Colonic mucosa (tissue), 4 donors: ENCODE measurements around the gene SFSWAP. TPM values are rescaled to one million over a fixed set of nuclear protein-coding genes. Genes with fewer than 3 reads are reported as not detected.

Experiments used
- DNase-seq: peaks from one replicate; pipeline ENCODE4 v3.0.0-alpha.2; 2020
- H3K27ac ChIP-seq: fragments of 200-600 bp; one replicate; pipeline ENCODE4 v1.8.0; 2021
- H3K27me3 ChIP-seq: fragments of 200-600 bp; one replicate; pipeline ENCODE4 v1.8.0; 2021
- H3K36me3 ChIP-seq: fragments of 200-600 bp; one replicate; pipeline ENCODE4 v1.8.0; 2021
- H3K4me1 ChIP-seq: fragments of 200-600 bp; one replicate; pipeline ENCODE4 v1.8.0; 2021; ENCODE audit warnings: mild to moderate bottlenecking
- H3K4me3 ChIP-seq: fragments of 200-600 bp; one replicate; pipeline ENCODE4 v1.8.0; 2021
- H3K9ac ChIP-seq, 2 donors: one replicate each; pipeline ENCODE4 v1.7.0; 2013; ENCODE audit warnings: control low read depth in 2 of 2, low read depth in 2 of 2, low read length in 2 of 2
- H3K9me3 ChIP-seq: fragments of 200-600 bp; one replicate; pipeline ENCODE4 v1.8.0; 2021
- intact Hi-C: fragments of 100-400 bp; cut with DNase I; formaldehyde crosslinking; loops from one replicate; pipeline ENCODE4 v1.14.1; 2022
- total RNA-seq, 2 donors: library from RNA; stranded (reverse); fragmentation: NEBNext Ultra II Directional in 1 of 2; extraction: Animal tissue kit (Norgen Biotek cat#: 25700) in 1 of 2; gene quantifications; one replicate each; pipeline ENCODE4 v1.2.1, GENCODE V29; 2021
- TF ChIP-seq, protein P1 (sequence below): fragments of 200-600 bp; IDR thresholded peaks from one replicate; pipeline ENCODE4 v1.8.0; 2022; ENCODE audit warnings: antibody characterized with exemption, mild to moderate bottlenecking
- donor health status: healthy.
- donor health status: DM: no; HTN: no; CAD: no.
- donor health status: DM: no; HTN: no; CAD: no.

SFSWAP gene
- total RNA-seq, 2 donors from 2014 or later = 28.2 to 35.6 TPM

DNA sequence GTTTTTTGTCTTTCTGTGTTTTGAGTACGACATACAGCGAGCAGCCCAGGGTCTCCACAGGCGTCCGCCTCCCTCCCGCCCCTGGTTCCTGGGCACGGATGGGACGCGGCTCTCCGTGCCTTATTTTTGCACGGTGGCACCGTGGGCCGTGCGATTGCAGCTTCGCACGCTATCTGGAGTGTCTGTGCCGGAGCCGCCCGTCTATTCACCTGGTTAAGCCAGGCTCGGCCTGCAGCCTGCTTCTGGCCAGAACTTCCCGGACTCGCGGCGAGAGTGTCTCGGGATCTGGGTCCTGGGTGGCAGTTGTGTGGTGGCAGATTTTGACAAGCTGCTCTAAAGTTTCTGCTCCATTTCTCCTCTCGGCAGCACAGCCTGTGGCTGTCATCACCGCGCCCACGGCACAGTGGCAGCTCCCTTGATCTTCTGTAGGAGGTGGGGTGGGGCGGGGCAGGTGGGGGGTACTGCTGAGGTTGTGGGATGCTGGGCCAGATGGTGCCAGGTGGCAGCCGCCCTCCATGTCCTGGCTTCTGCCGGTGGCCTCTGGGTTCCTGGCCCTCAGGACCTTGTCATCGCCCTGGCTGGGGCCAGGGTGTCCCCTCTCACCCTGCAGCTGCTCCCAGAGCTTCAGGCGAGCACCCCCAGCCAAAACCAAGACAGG lies 120.2 kb downstream of the SFSWAP start:
- TF ChIP-seq, protein P1, sequence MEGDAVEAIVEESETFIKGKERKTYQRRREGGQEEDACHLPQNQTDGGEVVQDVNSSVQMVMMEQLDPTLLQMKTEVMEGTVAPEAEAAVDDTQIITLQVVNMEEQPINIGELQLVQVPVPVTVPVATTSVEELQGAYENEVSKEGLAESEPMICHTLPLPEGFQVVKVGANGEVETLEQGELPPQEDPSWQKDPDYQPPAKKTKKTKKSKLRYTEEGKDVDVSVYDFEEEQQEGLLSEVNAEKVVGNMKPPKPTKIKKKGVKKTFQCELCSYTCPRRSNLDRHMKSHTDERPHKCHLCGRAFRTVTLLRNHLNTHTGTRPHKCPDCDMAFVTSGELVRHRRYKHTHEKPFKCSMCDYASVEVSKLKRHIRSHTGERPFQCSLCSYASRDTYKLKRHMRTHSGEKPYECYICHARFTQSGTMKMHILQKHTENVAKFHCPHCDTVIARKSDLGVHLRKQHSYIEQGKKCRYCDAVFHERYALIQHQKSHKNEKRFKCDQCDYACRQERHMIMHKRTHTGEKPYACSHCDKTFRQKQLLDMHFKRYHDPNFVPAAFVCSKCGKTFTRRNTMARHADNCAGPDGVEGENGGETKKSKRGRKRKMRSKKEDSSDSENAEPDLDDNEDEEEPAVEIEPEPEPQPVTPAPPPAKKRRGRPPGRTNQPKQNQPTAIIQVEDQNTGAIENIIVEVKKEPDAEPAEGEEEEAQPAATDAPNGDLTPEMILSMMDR = no peak
- Histone ChIP-seq H3K4me1 (no peaks in the 10 kb centered on the region), H3K9me3 (no peaks in the 10 kb centered on the region), H3K36me3 (no peaks in the 10 kb centered on the region), H3K4me3 (peak overlapping the region; percentile 26), H3K27me3 (peaks cover 38% of the 10 kb centered on the region), H3K9ac (peak overlapping the region; percentile 12 to 19), H3K27ac (peak overlapping the region; percentile 44)
- intact Hi-C loops = no loop called here
- no peak for DNase-seq

DNA sequence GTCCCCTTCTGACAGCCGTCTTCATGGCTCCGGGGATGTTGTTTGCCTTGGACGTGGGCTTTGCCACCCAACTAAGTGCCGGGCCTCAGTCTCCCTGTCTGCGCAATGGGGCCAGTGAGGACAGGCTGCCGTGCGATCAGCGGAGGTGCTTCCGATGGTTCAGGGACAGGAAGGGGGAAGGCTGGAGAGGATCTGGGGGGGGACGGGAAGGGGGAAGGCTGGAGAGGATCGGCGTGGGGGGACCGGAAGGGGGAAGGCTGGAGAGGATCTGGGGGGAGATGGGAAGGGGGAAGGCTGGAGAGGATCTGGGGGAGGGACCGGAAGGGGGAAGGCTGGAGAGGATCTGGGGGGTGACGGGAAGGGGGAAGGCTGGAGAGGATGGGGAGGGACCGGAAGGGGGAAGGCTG lies 120.7 kb downstream of the SFSWAP start:
- DNase-seq = no peak
- TF ChIP-seq, protein P1 = no peak
- H3K27me3 ChIP-seq = peaks cover 38% of the 10 kb centered on the region
- peak overlapping the region; percentile 44 for H3K27ac ChIP-seq
- no peaks in the 10 kb centered on the region for H3K36me3 ChIP-seq
- H3K4me3 ChIP-seq = no peak overlapping the region
- no peak overlapping the region for H3K9ac ChIP-seq
- H3K9me3 ChIP-seq = no peaks in the 10 kb centered on the region
- intact Hi-C loops = no loop called here
- H3K4me1 ChIP-seq = no peaks in the 10 kb centered on the region

DNA sequence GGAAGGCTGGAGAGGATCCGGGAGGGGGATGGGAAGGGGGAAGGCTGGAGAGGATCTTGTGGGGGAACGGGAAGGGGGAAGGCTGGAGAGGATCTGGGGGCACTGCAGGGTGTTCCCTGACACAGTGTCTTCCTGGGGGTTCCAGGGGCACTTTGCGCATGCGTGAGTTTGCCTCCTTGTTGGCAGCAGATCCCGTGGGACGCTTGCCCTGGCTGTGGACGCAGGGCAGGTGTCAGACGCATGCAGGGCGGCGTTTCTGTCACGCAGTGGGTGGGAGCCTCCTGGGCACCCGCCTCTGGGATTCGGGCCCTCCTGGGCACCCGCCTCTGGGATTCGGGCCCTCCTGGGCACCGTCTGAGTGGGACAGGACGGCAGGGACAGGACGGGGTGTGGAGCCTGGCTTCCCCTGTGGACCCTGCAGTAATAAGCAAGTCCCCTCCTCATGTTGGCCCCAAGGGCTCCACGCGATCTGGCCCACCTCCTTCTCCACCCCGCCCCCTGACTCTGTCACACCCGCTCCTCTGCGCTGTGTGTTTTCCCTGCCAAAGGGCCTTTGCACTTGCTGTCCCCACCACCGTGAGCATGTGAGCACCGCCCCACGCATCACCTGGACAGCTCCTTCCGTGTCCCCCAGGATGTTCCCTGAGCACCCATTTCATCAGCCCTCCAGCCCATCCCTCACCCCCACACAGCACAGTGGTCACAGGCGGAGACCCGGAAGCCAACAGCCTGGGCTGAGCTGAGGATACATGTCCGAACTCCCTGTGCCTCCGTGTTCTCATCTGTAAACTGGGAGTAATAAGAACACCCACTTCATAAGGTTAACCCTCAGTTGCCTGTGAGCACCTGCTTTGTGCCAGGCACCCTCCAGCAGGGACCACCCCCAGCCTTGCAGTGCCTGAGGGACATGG lies 121.7 kb downstream of the SFSWAP start:
- DNase-seq = no peak
- H3K4me1 ChIP-seq = no peaks in the 10 kb centered on the region
- TF ChIP-seq, protein P1 = no peak
- H3K4me3 ChIP-seq = no peak overlapping the region
- no peaks in the 10 kb centered on the region for H3K9me3 ChIP-seq
- intact Hi-C loops = no loop called here
- H3K27ac ChIP-seq = no peak overlapping the region
- no peaks in the 10 kb centered on the region for H3K36me3 ChIP-seq
- peak overlapping the region in 1 of 2 donors; percentile 24 for H3K9ac ChIP-seq
- peaks cover 35% of the 10 kb centered on the region for H3K27me3 ChIP-seq

DNA sequence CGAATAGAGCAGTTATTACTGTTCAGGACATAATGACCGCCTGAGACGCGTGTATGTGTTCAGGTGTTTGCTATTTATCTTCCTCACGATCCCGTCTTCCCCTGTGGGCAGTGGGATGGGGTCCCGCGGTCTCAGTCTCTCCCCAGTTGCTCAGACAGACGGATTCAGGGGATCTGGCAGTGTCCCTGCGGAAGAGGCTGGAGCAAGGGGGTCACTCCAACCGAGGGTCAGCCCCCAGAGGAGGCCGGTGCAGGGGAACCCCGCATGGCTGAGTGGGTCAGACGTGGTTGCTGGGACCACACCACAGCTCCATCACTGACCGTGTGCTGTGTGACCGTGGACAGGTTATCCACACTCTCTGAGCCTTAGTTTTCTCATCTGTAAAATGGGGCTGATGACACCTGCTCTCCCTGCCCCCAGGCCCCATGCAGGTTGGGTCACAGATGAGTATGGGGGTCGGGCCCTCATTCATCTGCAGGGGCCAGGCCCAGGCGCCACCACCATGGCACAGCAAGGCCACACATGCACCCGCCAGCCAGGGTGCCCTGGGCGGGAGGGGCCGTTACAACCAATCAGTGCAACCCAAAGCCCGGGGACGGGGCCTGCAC lies 122.5 kb downstream of the SFSWAP start:
- H3K9ac ChIP-seq = no peak overlapping the region
- TF ChIP-seq, protein P1 = no peak
- no peak for DNase-seq
- no peak overlapping the region for H3K4me3 ChIP-seq
- no peaks in the 10 kb centered on the region for H3K36me3 ChIP-seq
- H3K27ac ChIP-seq = no peak overlapping the region
- H3K27me3 ChIP-seq = peaks cover 29% of the 10 kb centered on the region
- intact Hi-C loops = no loop called here
- no peaks in the 10 kb centered on the region for H3K9me3 ChIP-seq
- no peaks in the 10 kb centered on the region for H3K4me1 ChIP-seq

DNA sequence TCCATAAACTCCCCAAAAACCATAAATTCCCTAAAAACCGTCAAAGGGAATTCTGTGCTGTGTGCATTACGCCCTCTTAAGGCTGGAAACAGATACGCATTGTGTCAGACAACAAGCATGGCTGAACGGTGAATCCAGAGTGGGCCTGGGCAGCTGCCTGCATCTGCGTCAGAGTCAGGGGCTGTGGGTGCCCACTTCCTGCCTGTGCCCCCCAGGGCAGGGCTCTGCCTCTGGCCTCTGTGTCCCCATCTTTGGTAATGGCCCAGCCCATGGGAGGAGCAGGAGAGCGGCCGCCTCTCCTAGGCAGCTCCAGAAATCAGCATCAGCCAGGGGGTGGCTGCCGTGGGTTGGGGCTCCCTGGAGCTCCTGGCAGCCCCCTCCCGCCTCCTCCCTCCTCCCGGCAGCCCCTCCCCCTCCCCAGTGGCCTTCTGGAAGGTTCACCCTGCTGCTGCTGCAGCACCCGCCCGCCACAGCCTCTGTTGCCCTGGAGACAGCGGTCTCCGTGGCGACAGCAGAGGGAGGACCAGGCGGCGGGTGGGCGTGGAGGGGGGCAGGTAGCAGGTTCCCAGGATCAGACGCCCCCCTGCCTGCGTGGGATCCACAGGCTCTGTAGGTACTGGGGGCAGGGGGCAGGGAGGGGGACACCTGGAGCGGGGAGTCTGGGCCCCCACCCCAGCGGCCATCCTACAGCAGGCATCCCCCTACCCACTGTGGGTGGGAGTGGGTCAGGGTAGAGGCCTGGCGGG lies 123.2 kb downstream of the SFSWAP start:
- no peak for DNase-seq
- no peaks in the 10 kb centered on the region for H3K36me3 ChIP-seq
- intact Hi-C loops = no loop called here
- H3K9ac ChIP-seq = no peak overlapping the region
- TF ChIP-seq, protein P1 = no peak
- H3K27ac ChIP-seq = no peak overlapping the region
- H3K27me3 ChIP-seq = peaks cover 23% of the 10 kb centered on the region
- H3K4me3 ChIP-seq = no peak overlapping the region
- no peaks in the 10 kb centered on the region for H3K9me3 ChIP-seq
- H3K4me1 ChIP-seq = no peaks in the 10 kb centered on the region
